Measurements from ENCODE around the gene CUX1.

Gene CUX1

DNA sequence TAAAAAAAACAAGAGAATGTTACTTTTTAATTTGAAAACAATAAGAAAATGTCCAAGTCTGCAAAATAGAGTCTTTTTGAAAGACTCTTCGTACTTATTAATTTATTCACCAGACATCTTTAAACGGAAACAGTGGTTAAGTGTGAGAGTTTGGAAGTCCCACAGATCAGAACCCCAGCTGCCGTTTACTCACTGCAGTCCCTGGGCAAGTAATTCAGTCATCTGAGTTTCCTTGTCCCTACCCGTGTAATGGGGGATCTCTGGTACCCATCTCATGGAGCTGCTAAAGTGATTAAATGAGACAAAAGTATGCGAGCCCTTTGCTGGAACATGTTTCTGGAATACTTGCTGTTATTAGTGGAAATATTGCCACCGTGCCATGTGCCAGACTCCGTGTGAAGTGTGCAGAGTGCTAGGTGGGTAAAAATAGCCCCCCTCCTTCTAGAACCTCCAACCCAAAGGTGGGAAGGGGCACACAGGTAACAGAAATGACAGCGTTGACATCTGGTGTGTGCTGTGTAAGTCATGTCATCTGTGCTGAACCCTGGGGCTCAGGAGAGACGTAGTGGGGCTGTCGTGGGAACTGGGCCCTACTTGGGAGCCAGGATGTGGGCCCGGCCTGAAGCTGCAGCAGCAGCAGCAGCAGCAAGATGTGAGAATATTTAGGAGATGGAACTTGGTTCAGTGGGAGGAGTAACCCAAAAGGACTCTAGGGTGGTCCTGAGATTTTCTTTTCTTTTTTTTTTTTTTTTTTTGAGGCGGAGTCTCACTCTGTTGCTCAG lies 140.5 kb downstream of the CUX1 start:
- no peak for DNase-seq (ENCODE audit: low spot score)

DNA sequence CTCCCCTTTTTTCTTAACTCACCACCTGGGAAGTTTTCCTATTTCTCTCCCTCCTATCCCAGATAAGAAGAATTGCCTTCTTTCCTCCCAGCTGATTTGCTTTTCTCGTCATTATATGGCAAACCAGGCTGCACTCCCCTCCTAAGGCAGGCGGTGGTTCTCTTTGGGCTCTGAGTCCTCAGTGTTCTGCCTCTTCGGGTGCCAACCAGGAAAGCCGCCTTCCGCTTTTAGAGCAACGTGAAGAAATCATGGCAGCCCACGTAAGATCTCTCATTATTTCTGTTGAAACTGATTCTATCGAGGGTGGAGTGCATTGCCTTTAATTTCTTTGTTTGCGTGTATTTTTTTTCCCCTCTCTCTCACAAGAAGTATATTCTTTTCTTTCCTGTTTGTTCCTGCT lies 141.9 kb downstream of the CUX1 start:
- DNase-seq (ENCODE audit: low spot score), result no peak

DNA sequence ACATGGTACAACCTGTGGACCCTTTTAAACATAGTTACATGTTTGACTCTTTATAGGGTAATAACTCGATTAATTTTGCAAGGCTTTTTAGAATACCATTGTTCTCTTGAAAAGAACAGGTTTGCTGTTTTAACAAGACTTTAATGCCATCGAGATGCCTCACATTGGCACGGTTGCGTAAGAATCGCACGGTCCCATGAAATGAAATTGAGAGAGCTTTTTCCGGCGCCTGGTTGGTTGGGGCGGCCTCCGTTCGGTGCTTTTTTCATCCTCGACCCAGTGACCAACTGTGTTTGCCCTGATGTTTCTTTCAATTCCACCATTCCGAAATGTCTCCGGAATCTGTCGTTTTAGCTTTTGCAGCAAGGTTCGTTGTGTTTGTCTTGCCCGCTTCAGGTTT lies 142.4 kb downstream of the CUX1 start:
- DNase-seq (ENCODE audit: low spot score), result no peak

DNA sequence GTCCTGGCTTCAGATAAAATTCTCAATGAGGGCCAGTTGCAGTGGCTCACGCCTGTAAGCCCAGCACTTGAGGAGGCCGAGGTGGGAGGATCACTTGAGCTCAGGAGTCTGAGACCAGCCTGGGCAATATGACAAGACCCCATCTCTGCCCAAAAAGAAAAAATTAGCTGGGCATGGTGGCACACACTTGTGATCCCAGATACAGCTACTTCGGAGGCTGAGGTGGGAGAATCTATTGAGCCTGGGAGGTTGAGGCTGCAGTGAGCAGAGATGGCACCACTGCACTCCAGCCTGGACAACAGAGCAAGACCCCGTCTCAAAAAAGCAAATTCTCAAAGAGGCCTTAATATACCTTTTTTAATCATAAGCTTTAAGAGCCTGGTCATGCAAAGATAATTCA lies 142.9 kb downstream of the CUX1 start:
- DNase-seq (ENCODE audit: low spot score), result no peak

DNA sequence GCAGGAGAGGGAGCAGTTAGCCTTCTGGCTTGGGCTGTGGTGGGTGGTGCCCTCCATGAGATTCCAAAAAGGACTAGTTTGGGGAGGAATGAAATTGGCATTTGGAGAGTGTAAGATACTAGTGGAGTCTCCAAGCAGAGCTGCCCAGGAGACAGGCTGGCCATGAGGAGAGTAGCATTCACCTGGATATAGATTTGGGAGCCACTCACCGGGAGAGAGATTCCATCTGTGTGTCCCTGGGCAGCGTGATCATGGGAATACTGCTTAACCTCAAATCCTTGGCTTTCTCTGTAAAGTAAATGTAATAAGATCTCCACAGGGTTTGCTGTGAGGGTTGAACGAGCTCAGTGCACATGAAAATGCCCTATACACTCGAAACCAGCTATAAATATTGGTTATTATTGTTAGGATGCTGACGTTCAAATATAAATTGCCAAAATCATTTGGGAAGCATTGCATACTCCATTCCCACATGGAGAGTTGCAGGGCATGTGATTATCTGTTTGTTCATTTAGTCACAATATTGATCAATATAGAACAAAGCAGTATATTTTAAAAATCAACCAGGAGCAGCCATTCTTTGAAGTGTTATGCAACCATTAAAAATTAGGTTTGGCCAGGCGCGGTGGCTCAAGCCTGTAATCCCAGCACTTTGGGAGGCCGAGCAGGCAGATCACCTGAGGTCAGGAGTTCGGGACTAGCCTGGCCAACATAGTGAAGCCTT lies 143.7 kb downstream of the CUX1 start:
- no peak for DNase-seq (ENCODE audit: low spot score)

DNA sequence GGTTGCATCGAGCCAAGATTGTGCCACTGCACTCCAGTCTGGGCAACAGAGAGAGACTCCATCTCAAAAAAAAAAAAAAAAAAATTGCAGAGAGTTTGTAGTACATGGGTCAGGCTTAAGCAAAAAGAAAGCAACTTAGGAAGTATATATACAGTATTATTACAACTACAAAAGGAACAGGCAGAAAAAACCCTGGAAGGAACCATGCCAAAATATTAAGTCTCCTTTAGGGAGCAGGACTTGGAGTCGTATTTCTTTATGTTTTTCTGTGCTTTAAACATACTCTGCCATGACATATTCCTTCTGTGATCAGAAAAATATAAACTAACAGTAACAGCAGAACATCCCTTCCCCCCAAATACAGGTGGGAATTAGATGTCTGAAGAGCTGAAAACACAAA lies 144.4 kb downstream of the CUX1 start:
- no peak for DNase-seq (ENCODE audit: low spot score)

DNA sequence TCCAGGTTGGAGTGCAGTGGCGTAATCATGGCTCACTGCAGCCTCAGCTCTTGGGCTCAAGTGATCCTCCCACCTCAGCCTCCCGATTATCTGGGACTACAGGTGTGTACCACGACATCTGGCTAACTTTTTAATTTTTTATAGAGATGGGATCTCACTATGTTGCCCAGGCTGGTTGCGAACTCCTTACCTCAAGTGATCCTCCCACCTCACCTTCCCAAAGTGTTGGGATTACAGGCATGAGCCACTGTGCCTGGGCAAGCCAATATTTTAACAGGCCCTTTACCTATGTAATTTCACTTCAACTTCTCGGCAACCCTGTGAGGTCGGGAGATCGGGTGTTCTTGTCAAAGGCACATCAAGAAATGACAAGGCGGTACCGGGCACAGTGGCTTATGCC lies 146.3 kb downstream of the CUX1 start:
- no peak for DNase-seq (ENCODE audit: low spot score)

DNA sequence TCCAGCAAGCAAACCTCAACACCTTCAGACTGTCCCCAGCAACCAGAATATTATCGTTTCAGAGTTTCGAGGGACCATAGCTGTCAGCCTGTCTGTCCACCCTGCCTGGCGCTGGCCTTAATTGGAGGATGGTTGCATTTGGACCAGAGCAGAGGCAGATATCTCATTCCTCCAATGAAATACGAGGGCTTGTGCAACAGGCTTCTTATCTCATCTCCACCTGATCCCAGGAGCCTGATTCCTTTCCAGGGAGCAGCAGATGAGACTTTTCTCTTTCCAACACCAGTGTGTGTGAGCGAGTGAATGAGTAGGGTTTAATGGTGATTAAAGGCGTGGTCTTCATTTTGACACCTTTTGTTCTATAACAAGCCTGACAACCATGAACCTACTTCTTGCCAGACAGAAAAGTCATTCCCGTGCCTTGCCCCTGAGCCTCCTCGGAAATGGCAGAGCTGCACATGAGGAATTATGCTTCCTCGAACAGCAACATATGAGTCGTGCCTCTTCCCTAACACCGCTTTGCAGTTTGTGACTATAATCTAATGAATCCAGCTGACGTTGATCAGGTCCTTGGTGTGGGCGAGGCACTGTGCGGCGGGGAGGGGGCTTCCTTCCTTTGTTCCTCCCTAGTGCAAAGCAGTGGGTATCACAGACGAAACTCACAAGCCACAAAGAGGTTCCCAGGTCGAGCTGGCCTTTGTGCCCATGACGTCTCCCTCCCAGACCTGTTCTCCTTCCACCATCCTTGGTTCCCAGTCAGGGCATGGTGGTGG lies 147.4 kb downstream of the CUX1 start:
- no peak for DNase-seq (ENCODE audit: low spot score)

DNA sequence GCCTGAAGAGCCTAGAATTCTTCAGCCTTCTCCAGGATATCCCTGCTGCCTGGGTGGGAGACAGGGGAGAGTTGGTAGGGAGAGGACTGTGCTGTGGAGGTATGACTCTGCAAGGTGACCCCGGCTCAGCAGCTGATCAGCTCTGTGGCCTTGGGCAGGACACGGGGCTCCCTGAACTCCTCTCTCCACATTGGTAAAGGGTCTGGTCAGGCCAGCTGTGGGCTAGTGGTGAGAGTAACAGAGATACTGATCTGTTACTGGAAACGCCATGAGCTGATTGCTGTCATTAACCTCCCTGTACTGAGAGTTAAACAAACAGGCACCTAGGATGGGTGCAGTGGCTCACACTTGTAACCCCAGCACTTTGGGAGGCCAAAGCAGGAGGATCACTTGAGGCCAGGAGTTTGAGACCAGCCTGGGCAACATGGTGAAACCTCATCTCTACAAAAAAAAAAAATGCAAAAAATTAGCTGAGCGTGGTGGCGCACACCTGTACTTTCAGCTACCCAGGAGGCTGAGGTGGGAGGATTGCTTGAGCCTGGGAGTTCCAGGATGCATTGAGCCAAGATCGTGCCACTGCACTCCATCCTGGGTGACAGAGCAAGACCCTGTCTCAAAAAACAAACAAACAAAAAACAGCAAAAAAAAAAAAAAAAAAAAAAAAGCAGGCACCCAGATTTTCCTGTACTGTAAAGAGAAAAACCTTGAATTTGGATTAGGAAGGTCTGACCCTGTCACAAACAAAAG lies 151.5 kb downstream of the CUX1 start:
- DNase-seq (ENCODE audit: low spot score), result no peak

DNA sequence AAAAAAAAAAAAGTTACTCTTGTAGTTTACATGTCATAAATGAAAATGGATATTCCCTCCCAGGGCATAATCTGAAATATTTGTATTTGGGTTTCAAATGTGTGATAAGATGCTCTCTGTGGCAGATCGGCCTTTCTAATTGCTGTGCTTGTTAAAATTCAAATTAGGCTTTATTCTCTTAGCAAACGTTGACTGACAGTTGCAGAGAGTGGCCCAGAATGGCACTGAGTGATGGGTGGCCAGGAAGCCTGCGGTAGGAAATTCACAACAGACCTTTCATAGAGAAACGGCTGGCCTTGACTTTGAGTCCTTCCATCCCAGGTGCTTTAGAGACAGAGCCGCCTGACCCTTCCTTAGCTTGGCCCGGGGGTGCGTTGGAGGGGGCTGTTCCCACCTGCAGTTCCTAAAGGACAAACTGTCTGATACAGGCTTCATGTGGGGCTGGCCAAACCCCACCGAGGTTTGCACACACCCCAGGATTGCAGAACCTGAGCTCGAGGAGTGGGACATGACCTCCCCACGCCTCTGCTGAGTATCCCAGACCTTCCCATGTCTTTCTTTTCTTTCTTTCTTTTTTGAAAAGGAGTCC lies 152.7 kb downstream of the CUX1 start:
- DNase-seq (ENCODE audit: low spot score), result no peak

DNA sequence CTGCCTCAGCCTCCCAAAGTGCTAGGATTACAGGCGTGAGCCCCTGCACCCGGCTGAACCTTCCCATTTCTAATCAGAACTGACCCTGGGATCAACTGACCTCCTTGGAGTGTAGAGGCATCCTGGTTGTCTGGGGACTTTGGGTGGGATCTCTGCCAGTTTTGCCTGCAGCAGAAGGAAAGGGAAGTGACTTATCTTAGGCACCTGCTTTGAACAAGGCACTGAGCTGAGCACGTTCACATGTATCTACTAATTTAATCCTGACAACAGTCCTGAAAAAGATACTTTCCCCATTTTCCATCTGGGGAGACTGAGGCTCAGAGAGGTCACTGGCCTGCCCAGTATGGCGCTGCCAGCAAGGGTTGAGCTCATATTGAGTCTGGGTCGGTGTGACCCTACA lies 153.4 kb downstream of the CUX1 start:
- DNase-seq (ENCODE audit: low spot score), result no peak

DNA sequence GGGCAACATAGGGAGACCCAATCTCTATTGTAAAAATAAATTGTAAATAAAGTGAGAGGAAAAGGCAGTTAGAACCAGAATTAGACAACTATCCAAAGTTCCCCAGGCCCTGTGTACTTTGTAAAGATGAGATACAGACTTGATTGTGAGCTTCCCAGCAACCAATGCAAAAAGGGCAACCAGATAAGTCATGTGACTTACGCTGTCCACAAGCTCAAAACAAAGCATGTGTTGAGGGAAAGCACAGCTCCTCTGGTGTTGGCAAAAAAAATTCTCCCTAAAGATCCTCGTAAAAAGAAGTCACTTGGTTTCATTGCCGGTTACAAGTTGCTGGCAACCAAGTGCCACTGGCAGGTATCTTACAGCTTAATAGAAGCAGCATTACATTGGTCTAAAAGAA lies 154.0 kb downstream of the CUX1 start:
- DNase-seq (ENCODE audit: low spot score), result no peak

DNA sequence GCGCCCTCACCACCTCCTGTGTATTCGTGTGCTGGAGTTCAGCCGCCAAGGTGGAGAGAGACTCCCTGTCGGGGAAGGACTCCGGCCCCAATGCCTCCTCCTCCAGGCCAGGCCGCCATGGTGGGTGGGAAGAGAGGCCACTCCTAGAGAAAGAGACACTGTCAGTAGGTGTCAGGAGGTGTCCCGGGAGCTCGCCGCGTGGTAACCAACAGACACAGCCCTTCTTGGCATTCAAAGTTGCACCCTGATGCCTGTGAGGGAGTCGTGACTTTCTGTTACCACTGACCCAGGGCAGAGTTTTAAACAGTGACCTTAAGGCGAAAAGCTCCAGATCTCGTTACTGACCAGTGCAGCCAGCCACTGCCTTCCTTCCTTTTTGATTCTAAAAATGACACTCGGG lies 155.2 kb downstream of the CUX1 start:
- no peak for DNase-seq (ENCODE audit: low spot score)

DNA sequence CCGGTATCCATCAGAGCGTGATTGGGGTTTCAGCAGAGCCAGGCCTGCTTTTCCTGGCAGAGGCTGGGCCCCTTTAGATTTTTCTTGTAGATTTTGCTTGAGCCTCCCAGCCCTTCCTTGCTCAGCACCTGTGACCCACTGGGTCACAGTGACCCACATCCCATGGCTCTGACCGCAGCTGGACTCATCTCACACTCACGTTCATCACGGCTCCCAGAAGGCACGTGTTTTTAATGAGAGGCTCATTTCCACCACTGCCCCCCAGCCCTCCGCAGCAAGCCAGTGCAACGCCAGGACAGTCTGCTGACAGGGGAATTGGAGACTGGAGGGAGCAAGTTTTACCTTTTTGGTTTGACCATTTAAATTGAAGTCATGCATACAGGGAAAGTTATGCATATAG lies 155.7 kb downstream of the CUX1 start:
- no peak for DNase-seq (ENCODE audit: low spot score)

DNA sequence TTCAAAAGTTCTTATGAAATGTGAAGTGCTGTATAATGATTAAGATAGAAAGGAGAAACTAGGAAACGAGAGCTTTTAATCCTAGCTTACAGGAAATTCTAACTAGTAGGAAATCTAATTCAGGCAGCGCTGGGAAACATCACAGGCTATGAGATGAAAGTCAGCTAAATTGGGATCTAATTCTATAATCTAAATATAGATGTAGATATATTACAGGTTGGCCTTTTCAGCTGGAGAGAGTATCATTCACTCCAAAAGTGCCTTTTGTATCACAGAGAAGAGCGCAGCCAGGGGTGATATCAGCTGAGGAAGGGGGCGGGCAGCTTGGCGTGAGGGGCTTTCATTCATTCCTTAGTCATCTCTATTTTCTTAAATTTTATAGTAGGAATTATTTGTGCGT lies 157.0 kb downstream of the CUX1 start:
- no peak for DNase-seq (ENCODE audit: low spot score)

DNA sequence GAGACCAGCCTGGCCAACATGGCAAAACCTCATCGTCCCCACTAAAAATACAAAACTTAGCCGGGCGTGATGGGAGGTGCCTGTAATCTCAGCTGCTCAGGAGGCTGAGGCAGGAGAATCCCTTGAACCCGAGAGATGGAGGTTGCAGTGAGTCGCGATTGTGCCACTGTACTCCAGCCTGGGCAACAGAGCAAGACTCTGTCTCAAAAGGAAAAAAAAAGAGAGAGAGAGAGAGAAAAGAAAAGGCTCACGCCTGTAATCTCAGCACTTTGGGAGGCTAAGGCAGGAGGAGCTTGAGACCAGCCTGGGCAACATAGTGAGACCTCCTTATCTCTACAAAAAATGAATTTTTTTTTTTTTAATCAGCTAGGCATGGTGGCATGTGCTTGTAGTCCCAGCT lies 157.6 kb downstream of the CUX1 start:
- no peak for DNase-seq (ENCODE audit: low spot score)

DNA sequence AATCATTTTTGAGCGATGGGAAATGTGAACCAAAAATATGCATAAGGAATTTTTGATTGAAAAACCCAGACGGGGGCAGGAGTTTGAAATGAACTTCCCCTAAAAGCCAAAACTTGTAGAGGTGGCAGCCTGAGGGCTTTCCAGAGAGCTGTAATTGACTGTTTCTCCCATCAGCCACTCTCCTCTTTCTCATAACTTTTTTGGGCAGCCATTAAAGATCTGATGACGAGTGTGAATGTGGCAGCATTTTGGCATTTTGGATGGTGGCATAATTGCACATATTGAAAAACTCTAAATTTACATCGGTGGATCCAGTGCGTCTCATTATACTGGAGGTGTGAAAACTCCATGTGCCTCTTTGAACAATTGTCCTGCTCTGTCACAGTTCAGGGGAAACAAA lies 159.0 kb downstream of the CUX1 start:
- no peak for DNase-seq (ENCODE audit: low spot score)

DNA sequence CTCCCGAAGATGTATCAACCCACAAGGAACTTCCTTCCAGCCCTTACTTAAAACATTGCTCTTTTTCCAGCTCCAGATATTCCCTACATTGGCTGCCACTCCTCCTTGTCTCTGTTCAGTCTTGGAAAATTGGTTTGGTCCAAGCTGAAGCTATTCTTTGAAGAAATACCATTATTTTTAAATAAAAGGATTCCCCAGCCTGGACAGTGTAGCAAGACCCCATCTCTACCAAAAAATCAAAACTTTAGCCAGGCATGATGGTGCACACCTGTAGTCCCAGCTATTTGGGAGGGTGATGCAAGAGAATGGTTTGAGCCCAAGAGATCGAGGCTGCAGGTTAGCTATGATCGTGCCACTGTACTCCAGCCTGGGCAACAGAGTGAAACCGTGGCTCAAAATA lies 159.8 kb downstream of the CUX1 start:
- no peak for DNase-seq (ENCODE audit: low spot score)

DNA sequence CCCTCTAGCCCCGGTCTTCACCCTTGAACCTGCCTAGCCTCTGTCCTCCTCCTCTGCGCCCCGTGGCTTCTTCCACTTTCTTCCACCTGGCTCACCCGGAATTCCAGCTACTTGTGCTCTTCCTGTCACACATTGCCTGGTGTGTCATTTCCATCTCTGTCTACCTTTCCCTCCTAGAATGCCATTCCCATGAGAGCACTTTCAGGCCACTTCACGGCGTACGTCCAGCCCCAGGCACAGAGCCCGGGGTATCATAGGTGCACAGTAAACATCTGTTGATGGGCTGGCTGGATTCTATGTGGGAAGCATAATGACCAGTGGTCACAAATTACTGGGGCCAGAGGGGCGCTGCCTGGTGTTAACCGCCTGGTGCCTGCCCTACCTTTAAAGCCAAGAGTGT lies 161.3 kb downstream of the CUX1 start:
- DNase-seq (ENCODE audit: low spot score), result no peak

DNA sequence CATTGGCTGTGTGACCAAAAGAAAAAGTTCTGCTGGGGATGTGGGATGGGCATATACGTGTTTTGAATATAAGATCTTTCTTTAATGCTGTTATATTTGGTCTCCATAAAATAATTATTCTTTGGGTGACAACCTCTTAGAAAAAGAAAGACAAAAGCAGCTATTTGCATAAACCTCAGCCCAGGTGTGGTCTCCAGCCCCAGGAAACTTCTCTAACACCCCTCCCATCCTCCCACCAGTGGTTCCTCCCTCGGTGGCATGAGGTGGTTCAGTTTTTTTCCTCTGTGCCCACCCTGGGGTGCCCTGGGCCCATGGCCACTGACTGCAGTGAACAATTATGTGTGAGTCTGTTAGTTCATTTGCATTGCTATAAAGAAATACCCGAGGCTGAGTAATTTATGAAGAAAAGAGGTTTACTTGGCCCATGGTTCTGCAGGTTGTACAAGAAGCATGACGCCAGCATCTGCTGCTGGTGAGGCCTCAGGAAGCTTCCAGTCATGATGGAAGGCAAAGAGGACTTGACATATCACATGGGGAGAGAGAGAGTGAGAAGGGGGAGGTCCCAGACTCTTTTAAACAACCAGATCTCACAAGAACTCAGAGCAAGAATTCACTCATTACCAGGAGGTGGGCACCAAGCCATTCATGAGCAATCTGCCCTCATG lies 165.9 kb downstream of the CUX1 start:
- DNase-seq (ENCODE audit: low spot score), result no peak

DNA sequence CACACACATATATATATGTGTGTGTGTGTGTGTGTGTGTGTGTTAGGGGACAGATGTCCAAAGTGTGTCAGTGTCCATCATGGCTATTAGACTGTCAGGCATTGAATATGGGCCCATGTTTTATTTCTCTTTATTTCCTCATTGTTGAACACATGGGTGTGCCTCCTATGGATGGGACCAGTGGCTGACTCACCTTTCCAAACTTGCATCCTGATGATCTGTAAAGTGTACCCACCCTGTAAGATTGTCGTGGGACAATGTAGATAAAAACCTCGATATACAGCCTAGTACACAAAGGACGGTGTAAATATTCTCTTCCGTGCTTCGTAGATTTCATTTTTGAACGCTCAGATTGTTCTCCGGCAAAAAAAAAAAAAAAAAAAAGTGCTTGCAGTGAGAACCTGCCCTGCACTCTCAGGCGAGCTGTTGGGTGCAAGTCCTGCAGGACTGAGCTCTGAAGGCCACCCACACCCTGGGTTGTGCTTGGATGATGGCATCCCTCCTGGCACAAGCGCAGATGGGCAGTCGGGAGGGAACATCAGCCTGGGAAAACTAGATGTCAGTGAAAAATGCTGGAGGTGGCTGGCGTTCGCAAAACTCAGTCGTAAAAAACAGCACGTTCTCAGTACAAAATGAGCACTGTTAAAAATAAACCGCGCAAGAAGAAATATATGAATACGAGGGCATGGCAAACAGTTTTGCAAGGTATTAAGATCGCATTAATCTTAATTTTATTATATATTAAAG lies 166.9 kb downstream of the CUX1 start:
- DNase-seq (ENCODE audit: low spot score), result no peak
